Endothelial cell of umbilical vein (primary cell): Measurements from ENCODE around the gene HS3ST1. TPM values are rescaled to one million over a fixed set of nuclear protein-coding genes. Genes with fewer than 3 reads are reported as not detected.

Source experiments
- BruUV-seq: library from RNA; stranded (reverse); fragments of 400-500 nt; replicated peaks from 2 replicates; lab custom pipeline; 2021; lab: Mats Ljungman, UMichigan
- CTCF ChIA-PET: fragments of 300-600, 350-600 bp; sonication (Branson Sonifier 250); formaldehyde crosslinking; loops from one replicate; lab custom pipeline; 2021; ENCODE audit warnings: antibody characterized with exemption, inconsistent platforms; lab: Charles Lee
- POLR2A ChIA-PET: fragments of 300-600, 350-600 bp; sonication (Branson Sonifier 250); formaldehyde crosslinking; loops from one replicate; lab custom pipeline; 2021; ENCODE audit warnings: antibody characterized with exemption, inconsistent platforms; lab: Charles Lee
- DNase-seq: peaks from one replicate; pipeline ENCODE4 v3.0.0-alpha.2; 2011; ENCODE audit warnings: low read depth, low spot score
- FAIRE-seq: peaks from 2 replicates; lab custom pipeline; 2011; peaks lifted over from hg19 to GRCh38; lab: Jason Lieb, UNC
- H2AFZ ChIP-seq: 2 replicates; pipeline ENCODE4 v1.6.0; 2012; ENCODE audit warnings: low read depth, low read length, control low read depth, inconsistent platforms
- H3K27ac ChIP-seq: 2 replicates; pipeline ENCODE4 v1.5.1; 2011; ENCODE audit warnings: low read depth, mild to moderate bottlenecking, control low read depth, low read length, moderate library complexity; ENCODE audit not compliant: insufficient read depth
- H3K27me3 ChIP-seq, 2 experiments: 2 replicates each; pipeline versions ENCODE4 v1.6.0 to v1.6.1; 2011; ENCODE audit warnings: low read length in 2 of 2, mixed read lengths in 1 of 2; ENCODE audit not compliant: control insufficient read depth in 2 of 2, insufficient read depth in 2 of 2
- H3K36me3 ChIP-seq, 2 experiments: 2 replicates in 1 of 2; 3 replicates in 1 of 2; pipeline ENCODE4 v1.5.1; 2011; ENCODE audit warnings: low read length in 2 of 2, mild to moderate bottlenecking in 1 of 2, moderate library complexity in 1 of 2; ENCODE audit not compliant: control insufficient read depth in 2 of 2, insufficient read depth in 2 of 2; ENCODE audit errors: extremely low read depth in 1 of 2
- H3K4me1 ChIP-seq: 3 replicates; pipeline ENCODE4 v1.5.1; 2011; ENCODE audit warnings: mild to moderate bottlenecking, low read length; ENCODE audit not compliant: control insufficient read depth, insufficient read depth; ENCODE audit errors: extremely low read depth
- H3K4me2 ChIP-seq: 2 replicates; pipeline ENCODE4 v1.6.1; 2011; ENCODE audit warnings: low read length, control low read depth, mixed read lengths; ENCODE audit not compliant: insufficient read depth
- H3K4me3 ChIP-seq, 3 experiments: fragments of 200-600 bp in 1 of 3; sonication (generic), shearing (Covaris generic) in 1 of 3; replicated peaks in 1 of 3; 2 replicates each; pipeline ENCODE4 v1.5.1; 2011 to 2016; ENCODE audit warnings: control low read depth in 3 of 3, low read length in 3 of 3, mild to moderate bottlenecking in 2 of 3, inconsistent platforms in 1 of 3, low read depth in 1 of 3, moderate library complexity in 1 of 3; ENCODE audit not compliant: insufficient read depth in 1 of 3
- H3K79me2 ChIP-seq: 2 replicates; pipeline ENCODE4 v1.6.0; 2012; ENCODE audit warnings: low read length, inconsistent platforms; ENCODE audit not compliant: control insufficient read depth, insufficient read depth
- H3K9ac ChIP-seq: replicated peaks from 2 replicates; pipeline ENCODE3; 2011; ENCODE audit warnings: low read length, control low read depth; ENCODE audit not compliant: insufficient read depth; ENCODE audit errors: extremely low read depth
- H3K9me1 ChIP-seq: replicated peaks from 3 replicates; pipeline ENCODE4 v1.6.0; 2011; ENCODE audit warnings: mild to moderate bottlenecking, low read length; ENCODE audit not compliant: control insufficient read depth, insufficient read depth; ENCODE audit errors: extremely low read depth
- H3K9me3 ChIP-seq: replicated peaks from 2 replicates; pipeline ENCODE4 v1.5.1; 2012; ENCODE audit warnings: low read length, inconsistent platforms; ENCODE audit not compliant: control insufficient read depth, insufficient read depth
- H4K20me1 ChIP-seq: replicated peaks from 2 replicates; pipeline ENCODE3; 2011; ENCODE audit warnings: mild to moderate bottlenecking, low read length; ENCODE audit not compliant: control insufficient read depth, insufficient read depth; ENCODE audit errors: extremely low read depth
- EZH2 ChIP-seq: IDR thresholded peaks from 2 replicates; pipeline ENCODE4 v1.6.1; 2012; ENCODE audit warnings: borderline replicate concordance, low read depth, mild to moderate bottlenecking, moderate library complexity, low read length, inconsistent platforms; ENCODE audit not compliant: severe bottlenecking
- MAX ChIP-seq: IDR thresholded peaks from 2 replicates; pipeline ENCODE4 v1.6.1; 2011; ENCODE audit not compliant: insufficient read depth, insufficient read length
- POLR2A ChIP-seq: IDR thresholded peaks from 2 replicates; pipeline ENCODE4 v1.6.1; 2012; ENCODE audit warnings: low read depth, mild to moderate bottlenecking, control low read depth, low read length
- POLR2AphosphoS5 ChIP-seq: IDR thresholded peaks from 2 replicates; pipeline ENCODE4 v1.6.1; 2012; ENCODE audit warnings: low read depth, mild to moderate bottlenecking, control low read depth, low read length, moderate library complexity; ENCODE audit not compliant: insufficient read depth
- dilution Hi-C: fragments of 300-500 bp; cut with MboI; formaldehyde crosslinking; loops from one replicate; pipeline ENCODE4 v1.15.0; 2019; ENCODE audit warnings: low sequenced_read_pairs; ENCODE audit not compliant: extremely low pct_ligation_motif_present
- intact Hi-C: fragments of 100-400 bp; cut with micrococcal nuclease; formaldehyde crosslinking; loops from one replicate; pipeline ENCODE4 v1.10.0; 2022
- polyA plus RNA-seq, 4 experiments: library from polyadenylated mRNA; depleted of rRNA in 3 of 4; stranded (reverse) in 3 of 4; unstranded in 1 of 4; fragments of >200 nt; gene quantifications; 2 replicates each; pipeline versions ENCODE4 v1.2.1 to v1.2.3, GENCODE V29; 2011 to 2012; ENCODE audit warnings: missing spikeins in 1 of 4
- total RNA-seq: library from RNA; stranded (reverse); gene quantifications from 2 replicates; pipeline ENCODE4 v1.2.3, GENCODE V29; 2021
- TF ChIP-seq, protein P1 (sequence below), 2 donors: IDR thresholded peaks; 1 replicate in 1 of 2; 2 replicates in 1 of 2; pipeline ENCODE4 v1.5.1; 2011; ENCODE audit warnings: low read length in 2 of 2, mild to moderate bottlenecking in 2 of 2, moderate library complexity in 2 of 2, control low read depth in 1 of 2, inconsistent platforms in 1 of 2, low read depth in 1 of 2; ENCODE audit not compliant: insufficient read depth in 1 of 2; ENCODE audit errors: extremely low read depth in 1 of 2

HS3ST1 gene
- total and polyA plus RNA-seq, 2 donors (not counting 3 experiments of a cell fraction or from before 2014, with no cell fraction given): 0.14 to 1.3 TPM

DNA sequence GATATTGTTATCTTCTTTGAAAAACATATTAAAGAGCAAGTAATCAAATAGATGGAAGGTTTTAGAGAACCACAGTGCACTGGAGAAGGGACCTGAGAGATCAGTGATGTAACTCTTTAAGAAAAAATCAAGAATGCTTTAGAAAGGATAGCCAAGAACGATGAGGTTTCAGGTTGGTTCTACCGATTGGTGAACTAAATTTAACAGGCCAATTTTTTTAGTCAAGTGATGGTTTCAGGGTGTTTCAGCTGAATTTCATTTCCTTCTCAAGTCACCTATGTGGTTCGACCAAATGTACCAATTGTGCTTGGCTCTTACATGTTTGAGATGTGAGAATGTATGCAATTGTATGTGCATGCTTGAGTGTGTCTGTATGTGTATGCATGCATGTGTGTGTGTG, 26.5 kb downstream of the HS3ST1 start:
- Histone ChIP-seq H3K4me3 (no peak overlapping the region), H3K9me1 (no peaks in the 10 kb centered on the region), H3K79me2 (no peaks in the 10 kb centered on the region), H3K27ac (no peak overlapping the region), H3K4me1 (peaks cover 2% of the 10 kb centered on the region), H3K27me3 (no peaks in the 10 kb centered on the region), H3K36me3 (no peaks in the 10 kb centered on the region), H3K9ac (no peak overlapping the region), H3K9me3 (no peaks in the 10 kb centered on the region), H2AFZ (no peak overlapping the region), H4K20me1 (no peaks in the 10 kb centered on the region), H3K4me2 (no peak overlapping the region)
- TF ChIP-seq, protein P1, sequence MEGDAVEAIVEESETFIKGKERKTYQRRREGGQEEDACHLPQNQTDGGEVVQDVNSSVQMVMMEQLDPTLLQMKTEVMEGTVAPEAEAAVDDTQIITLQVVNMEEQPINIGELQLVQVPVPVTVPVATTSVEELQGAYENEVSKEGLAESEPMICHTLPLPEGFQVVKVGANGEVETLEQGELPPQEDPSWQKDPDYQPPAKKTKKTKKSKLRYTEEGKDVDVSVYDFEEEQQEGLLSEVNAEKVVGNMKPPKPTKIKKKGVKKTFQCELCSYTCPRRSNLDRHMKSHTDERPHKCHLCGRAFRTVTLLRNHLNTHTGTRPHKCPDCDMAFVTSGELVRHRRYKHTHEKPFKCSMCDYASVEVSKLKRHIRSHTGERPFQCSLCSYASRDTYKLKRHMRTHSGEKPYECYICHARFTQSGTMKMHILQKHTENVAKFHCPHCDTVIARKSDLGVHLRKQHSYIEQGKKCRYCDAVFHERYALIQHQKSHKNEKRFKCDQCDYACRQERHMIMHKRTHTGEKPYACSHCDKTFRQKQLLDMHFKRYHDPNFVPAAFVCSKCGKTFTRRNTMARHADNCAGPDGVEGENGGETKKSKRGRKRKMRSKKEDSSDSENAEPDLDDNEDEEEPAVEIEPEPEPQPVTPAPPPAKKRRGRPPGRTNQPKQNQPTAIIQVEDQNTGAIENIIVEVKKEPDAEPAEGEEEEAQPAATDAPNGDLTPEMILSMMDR (IDR thresholded peaks at IDR 0.05; ENCODE audit: extremely low read depth in 1 of 2, insufficient read depth in 1 of 2, low read depth in 1 of 2, low read length in 2 of 2): no peak
- TF ChIP-seq MAX: no peak
- no peak for TF ChIP-seq EZH2
- TF ChIP-seq POLR2A: no peak
- no peak for TF ChIP-seq POLR2AphosphoS5
- BruUV-seq: no TSS peak
- dilution Hi-C loops (no loop called here), intact Hi-C loops (no loop called here)
- DNase-seq (no peak), FAIRE-seq (no peak)
- POLR2A ChIA-PET: no interaction called here
- CTCF ChIA-PET: no interaction called here

DNA sequence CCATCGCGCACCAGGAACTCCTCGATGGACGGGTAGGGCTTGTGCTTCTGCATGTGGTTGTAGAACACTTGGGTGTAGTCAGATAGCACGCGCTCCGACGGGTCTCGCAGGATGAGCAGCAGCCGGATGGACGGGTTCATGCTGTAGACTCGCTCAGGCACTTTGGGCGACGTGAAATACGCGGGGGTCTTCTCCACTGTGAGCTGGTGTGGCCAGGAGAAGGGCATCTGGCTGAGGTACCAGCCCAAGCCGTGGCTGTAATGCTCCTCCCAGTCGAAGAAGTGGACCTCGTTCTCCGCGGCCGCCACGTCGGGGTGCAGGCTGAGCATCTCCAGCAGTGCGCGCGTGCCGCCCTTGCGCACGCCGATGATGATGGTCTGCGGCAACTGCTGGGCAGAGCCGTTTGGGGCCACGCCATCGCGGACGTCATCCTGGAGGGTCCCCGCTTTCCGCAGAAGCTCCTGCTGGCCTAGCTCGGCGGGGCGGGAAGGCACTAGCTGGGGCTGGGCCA, 29.2 kb downstream of the HS3ST1 start:
- H3K4me1 ChIP-seq: peaks cover 5% of the 10 kb centered on the region
- CTCF ChIA-PET: no interaction called here
- no peaks in the 10 kb centered on the region for H3K9me3 ChIP-seq
- H4K20me1 ChIP-seq: no peaks in the 10 kb centered on the region
- H3K79me2 ChIP-seq: no peaks in the 10 kb centered on the region
- dilution Hi-C loops: no loop called here
- H3K9ac ChIP-seq: no peak overlapping the region
- POLR2A ChIA-PET: no interaction called here
- intact Hi-C loops: no loop called here
- H3K36me3 ChIP-seq: no peaks in the 10 kb centered on the region
- no TSS peak for BruUV-seq
- DNase-seq: no peak
- no peak overlapping the region for H3K4me2 ChIP-seq
- no peaks in the 10 kb centered on the region for H3K27me3 ChIP-seq
- H3K4me3 ChIP-seq: no peak overlapping the region
- TF ChIP-seq POLR2AphosphoS5 (no peak), POLR2A (no peak)
- no peak for FAIRE-seq
- no peak overlapping the region for H2AFZ ChIP-seq
- no peak overlapping the region for H3K27ac ChIP-seq
- H3K9me1 ChIP-seq: no peaks in the 10 kb centered on the region
